GM19351 (cell line): ENCODE data around the gene SETX.
"Not testable (repeated sequence)": the region's sequence is repeated elsewhere in the genome, so short reads cannot be mapped to it uniquely, and the experiment has no call there.

Source experiments
- ATAC-seq: cut with Tn5 transposase; IDR thresholded peaks from one replicate; pipeline ENCODE4 v1.9.1; 2021; ENCODE audit warnings: mild to moderate bottlenecking, moderate library complexity; ENCODE audit not compliant: unreplicated experiment

Gene SETX

DNA sequence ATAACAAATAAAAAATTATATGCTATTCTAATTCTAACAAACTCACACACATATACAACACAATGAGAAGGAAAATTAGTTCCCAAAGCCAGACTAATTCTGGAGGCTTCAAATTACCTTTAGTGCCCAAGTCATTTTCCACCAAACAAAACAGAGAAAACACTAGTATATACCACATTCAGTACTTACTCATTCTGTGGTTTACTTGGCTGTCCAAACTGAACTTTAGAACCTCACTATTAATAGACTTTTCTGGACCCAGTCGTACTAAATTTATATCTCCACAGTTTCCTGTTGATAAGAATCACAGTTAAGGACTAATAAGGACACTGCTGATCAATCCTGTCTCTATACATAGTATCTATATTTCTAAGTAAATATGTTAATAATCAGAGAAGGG is 66.4 kb downstream of the SETX start:
- no peak for ATAC-seq

DNA sequence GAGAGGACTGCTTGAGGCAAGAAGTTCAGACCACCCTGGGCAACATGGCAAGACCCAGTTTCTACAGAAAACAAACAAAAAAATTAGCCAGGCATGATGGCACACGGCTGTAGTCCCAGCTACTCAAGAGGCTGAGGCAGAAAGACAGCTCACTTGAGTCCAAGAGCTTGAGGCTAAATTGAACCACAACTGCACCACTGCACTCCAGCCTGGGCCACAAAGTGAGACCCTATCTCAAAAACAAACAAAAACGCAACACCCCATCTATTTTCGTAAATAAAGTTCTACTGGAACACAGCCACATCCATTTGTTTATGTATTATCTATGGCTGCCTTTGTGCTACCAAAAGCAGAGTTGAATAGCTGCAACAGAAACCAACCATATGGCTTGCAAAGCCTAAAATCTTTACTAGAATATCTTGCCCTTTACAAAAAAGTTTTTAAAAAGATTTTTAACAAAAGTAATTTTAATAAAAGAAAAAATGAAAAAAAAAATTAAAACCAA is 67.5 kb downstream of the SETX start:
- ATAC-seq, result no peak

DNA sequence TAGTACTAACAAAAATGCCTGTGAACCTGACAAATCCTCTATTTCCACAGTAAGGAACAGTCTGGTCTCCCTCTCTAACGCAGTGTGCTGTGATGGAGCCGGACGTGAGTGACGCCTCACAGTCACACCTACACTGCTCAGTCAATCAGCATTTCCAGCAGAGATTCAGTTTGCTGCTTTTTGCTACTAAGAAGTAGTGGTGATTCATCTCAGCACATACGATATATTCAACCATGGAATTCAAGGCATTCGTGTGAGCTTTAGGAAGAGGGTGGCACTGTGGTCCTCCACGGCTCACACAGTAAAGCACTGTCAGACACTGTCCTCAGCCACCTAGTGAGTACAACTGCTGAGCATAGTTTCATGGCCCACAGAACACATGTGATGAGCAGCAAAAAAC is 70.9 kb downstream of the SETX start:
- ATAC-seq, result no peak

DNA sequence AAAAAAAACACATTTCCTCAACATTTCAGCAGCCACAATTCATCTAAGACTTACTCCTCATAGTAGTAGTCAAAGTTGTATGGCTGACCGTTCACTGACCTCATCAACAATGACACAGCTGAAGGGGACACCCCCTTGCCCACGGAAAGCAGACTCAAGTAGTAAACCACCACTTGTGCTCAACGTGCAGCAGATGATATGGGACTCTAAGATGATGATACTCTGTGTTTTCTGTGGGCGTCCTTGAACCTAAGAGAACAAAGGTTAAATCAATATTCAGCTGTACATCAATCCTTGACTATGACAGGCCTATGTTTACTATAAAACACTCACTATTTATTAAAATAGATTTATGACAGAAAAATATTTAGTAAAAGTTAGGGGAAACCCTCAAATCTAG is 71.6 kb downstream of the SETX start:
- ATAC-seq, result no peak

DNA sequence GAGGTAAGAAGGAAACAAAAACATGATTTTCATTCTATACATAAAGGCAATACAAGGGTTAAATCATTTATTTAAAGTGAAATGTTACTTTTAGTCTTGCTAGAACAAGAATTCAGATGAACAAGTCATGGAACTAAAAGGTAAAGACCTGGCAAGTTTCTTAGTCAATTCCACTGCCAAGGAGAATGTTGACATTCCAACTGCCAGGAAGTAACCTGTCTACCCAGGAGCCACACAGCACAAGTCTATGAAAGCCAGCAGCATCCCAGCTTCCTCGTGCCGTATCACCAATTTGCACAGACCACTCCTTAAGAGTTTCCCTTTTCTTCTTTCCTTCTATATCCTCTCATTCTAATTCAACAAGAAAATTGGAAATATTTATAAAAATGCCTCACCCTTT is 79.9 kb downstream of the SETX start:
- ATAC-seq, result no peak

DNA sequence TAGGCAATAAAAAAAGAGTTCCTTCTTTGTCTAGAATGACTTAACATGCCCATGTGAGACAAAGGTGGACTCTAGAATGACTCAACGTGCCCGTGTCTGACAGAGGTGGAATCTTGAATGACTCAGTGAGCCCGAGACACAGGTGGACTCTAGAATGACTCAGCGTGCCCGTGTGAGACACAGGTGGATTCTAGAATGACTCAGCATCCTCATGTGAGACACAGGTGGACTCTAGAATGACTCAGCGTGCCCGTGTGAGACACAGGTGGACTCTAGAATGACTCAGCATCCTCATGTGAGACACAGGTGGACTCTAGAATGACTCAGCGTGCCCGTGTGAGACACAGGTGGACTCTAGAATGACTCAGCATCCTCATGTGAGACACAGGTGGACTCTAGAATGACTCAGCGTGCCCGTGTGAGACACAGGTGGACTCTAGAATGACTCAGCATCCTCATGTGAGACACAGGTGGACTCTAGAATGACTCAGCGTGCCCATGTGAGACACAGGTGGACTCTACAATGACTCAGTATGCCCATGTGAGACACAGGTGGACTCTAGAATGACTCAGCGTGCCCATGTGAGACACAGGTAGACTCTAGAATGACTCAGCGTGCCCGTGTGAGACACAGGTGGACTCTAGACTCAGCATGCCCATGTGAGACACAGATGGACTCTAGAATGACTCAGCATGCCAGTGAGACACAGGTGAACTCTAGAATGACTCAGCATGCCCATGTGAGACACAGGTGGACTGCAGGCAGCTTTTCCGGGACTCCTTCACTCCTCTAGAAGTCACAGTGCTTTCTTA is 84.9 kb downstream of the SETX start:
- ATAC-seq, result not testable (repeated sequence)

DNA sequence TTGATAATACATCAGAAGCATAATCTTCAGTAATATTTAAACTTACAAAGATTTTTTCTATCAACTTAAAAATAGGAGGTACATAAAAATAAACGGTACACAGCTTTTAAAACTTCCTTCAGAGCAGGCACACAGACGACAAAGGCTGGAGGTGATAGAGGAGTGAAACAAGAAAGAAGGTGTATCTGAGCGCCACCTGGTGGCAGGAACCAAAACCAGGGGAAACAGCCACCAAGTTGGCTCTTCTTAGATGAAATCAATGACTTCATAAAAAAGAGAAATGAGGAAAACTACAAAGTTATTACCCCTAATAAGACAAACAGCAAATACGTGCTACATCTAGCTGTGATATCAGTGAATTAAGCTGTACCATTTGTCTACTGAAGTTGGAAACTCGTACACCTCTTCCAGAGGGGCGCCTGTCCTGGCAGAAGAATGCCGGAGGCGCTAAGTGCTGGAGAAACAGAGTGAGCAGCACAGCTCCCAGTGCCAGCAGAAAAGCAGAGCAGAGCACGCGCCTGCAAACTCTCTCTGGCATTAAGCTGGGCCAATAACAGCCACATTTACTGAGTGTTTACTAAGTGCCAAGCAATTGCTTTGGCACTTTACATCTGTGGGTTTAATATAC is 85.9 kb downstream of the SETX start:
- ATAC-seq, result no peak

DNA sequence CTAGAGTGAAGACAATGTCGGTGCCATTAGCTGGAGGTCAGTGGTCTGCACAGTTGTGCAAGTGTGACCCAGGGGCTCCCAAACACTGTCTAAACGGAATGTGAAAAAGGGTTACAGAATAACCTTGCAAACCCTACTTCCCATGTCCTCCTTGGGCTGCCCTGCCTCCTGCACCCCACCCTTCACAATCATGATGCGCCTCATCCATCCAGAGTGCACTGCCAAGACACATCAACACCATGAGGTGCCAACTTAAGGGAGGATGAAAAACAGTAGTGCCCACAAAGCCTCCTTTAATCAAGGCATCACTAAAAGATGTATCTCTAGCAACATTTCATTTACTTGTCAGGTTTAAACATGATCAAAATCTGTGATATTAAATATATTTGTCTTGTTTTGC is 87.1 kb downstream of the SETX start:
- ATAC-seq, result no peak

DNA sequence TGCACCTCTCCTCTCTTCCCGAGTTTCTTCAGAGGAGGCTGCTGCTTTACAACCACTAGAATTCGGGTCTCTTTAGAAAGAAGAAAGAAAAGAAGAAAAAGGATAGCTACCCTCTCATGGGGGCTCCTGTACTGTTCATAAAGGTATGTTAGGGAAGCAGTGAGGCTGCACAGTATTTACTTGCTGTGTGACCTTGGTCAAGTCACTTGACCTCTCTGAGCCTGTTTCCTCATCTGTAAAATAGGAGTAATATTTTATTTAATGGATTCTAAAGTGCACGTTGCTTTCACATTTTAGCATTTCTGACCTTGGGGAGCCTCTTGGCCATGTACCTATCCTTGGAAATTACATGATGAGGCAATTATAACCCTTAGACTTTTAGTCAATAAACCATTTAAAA is 88.8 kb downstream of the SETX start:
- no peak for ATAC-seq

DNA sequence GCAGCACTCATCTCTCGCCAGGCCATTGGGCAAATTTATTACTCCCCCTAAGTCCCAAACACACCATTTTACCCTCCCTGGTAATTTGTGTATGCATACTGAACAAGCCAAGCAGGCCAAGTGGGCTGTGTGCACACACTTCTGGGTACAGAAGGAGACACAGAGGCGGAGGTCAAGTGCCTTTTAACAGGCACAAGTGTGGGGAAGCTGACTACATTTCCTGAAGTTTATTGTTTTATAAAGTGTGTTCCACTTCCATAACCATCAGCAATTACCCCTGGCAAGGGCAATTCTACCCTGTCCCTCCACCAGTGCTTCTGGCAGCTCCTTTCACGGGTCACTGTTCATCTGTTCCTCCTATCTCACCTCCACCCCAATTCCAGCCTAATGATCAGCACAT is 93.9 kb downstream of the SETX start:
- no peak for ATAC-seq

DNA sequence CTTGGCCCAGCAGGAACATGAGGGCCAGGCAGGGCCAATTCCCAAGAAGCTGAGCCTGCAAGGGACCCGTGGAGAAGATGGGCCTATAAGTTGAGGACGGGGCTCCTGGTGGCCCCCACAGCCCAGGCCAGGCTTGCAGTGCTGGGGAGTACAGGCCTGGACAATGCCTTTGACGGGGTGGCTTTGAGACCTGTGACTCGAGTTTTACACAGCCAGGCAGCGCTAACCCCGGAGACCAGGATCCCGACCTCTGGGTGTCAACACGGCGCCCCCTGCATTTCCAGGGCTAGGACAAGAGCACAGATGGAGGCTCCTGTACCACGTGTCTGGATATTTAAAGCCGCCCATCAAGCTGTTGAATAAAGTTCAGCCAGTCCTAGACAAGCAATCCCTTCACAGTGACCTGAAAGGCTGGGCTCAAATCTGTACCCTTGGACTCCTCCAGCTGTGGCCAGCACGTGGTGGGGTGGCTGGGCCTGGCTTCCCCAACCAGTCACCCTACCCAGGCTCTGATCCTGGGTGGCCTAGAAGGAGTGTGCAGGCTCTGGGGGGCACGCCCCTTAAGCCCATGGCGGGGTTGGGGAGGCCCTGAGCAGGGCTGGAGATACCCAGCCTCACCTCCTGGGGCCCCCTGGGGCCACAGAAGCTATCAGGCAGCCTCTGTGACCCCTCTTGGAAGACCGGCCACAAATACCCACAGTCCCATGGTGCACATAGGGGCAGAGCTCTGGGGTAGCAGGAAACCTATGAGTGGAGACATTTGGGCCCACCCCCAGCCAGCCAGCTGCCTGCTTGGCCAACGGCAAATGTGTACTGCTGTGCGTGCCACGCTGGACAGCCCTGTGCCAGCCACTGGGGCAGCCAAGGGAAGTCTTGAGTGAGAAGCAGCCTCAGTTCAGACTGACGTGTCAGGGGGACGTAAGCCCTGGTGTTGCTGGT is 104.2 kb downstream of the SETX start:
- ATAC-seq, result no peak

DNA sequence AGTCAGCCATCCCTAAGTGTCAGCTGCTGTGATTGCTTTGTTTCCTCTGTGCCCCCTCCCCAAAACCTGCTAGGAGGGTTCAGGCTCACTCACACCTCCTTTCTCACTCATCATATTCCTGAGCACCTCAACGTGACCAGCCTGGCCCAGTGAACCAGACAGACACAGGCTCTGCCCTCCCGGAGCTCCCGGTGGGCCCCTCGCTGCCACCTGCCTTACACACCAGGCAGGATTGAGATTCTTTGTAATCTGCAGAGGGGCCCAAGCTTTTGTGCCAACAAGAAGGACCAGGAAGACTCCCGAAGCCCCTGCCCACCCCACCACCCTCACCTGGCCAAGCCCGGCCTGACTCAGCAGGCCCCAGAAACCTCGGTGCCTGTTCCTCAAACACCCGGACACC is 105.1 kb downstream of the SETX start:
- ATAC-seq, result no peak

DNA sequence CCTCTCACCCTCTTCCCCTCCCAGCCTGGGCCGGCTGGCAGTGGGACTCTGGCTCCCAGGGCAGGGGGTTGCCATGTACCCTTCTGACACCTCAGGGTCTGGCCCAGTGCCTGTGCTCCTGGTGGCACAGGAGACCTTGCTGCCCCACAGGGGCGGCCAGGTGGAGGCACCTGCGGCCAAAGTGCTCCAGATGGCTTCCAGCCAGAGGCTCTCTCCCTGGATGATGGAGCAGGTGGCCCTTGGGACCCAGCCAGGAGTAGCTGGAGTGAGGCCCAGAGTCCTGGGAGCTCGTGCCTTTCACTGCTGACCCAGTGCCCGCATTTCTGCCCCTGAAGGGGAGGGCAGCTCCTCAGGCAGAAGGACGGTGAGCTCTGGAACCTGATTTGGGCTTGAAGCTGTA is 105.7 kb downstream of the SETX start:
- ATAC-seq, result no peak

DNA sequence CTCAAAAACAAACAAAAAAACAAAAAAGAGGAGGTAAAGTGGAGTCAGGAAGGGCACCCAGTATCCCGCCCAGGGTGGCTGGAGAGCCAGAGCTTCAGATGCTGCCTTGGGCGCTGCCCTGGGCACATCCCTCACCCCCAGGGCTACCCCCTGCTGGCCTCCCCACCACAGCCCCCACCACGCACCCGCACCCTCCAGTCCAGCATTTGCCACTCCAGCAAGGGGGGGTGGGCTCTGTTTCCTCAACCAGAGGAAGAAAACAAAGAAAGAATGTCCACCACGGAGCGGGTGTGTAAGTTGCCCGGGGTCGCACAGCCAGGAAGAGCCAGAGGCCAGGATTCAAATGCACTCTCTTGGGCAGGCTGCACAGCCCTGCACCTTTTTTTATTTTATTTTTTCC is 106.8 kb downstream of the SETX start:
- no peak for ATAC-seq

DNA sequence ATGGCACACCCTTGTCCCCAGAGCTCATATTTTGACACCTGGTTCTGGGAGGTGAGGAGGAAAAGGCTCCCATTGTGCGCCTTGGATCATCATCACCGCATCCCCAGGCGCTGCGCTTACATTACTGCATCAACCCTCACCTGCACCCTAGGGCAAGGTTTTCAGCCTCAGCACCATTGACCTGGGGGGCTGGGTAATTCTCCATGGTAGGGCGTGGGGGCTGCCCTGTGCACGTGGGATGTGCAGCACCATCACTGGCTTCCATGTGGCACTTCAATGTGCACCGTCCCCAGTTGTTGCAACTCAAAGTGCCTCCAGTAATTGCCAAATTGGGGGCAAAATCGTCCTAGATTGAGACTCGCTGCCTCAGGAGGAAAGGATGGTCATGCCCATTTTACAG is 109.3 kb downstream of the SETX start:
- no peak for ATAC-seq

DNA sequence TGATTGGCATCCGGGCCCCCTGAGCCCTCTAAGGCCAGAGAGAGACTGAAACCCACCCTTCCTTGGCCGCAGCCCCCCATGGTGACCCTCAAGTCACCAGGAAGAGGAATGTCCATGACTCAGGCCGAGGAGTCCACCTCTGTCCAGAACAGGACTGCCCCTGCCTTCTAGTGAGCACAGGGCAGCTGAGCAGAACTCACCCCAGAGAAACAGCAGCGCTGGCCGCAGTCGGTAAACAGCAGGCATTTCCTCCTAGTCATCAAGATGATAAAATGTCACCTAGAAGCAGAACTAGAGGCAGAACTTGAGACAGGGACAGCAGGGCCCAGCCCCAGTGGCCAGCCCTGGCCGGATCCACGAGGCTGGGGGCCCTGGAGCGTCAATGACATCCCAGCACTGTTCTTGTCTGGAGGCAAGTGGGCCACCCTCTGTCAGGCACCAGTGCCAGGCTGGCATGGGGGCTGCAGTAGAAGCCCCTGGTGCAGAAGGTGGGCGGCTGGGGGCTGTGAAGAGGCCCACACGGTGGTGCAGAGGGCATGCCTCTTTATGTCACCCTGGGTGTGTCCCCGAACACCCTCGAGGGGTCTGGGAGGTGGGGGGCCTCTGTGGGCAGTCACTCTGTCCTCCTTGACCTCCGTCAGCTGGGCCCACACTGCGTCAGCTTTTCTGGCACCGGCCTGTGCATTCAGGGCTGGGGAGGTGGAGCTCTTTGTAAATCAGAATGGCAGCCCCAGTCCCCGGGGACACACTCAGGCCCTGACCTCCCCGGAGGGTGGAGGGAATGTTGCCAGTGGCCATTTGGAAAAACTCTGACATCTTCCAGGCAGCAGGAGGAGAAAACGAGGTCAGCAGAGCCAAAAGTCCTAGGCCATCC is 110.0 kb downstream of the SETX start:
- ATAC-seq, result no peak

DNA sequence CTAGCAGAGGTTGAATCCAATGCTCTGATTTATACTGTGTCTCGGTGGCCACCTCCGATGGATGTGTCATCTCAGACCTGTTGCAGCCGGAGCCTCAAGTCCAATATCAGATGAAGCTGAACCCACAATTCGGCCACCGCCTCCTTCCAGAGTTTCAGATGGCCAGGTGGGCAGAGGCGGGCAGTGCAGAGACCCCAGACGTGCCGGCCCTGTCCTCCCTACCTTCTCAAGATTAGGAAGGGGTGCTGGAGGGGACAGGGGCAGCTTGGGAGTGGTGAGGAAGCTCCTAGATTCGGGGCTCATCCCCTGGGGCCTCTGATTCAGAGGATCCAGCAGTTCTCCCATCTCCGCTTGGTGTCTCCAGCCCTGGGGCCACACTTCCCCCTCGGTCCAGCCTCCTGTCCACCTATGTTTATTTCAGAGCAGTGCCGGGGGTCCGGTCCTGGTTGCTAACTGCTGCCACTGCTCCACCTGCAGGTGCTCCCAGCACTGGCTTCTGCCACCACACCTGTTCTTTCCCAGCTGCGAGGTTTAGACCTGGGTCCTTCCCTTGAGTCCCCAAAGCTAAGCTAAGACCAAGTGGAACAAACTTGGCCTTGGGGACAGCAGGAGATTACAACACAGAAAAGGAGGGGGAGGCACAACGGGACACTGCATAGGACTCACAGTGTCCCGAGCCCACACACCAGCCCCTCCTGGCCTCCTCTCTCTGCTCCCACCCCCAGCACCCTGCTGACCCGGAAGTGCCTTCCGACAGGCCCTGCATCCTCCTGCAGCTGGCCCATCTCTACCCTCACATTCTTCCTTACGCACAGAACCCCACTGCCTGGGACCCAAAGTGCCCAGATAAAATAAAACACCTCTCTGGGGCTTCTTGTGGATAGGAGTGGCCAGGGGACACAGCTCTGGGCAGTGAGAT is 111.4 kb downstream of the SETX start:
- no peak for ATAC-seq

DNA sequence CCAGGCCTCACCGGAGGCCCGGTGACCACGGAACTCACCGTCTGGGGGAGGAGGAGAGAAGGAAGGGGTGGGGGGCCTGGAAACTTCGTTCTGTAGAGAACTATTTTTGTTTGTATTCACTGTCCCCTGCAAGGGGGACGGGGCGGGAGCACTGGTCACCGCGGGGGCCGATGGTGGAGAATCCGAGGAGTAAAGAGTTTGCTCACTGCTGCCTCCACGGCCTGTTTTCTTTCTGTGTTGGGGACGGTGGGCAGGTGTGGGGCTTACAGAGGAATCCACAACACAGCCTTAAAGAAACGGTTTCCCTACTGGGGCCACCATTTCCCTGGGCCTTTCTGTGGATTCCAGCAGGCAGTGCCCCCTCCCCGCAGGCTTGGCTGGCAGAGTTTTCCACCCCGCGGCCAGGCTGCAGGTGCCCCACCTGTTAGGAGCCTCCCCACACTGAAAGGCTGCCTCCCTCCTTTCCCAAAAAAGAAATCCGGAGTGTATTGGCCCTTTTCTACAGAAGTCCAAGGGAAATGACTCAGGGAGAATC is 112.1 kb downstream of the SETX start:
- ATAC-seq, result no peak
